Activated CD4-positive, alpha-beta T cell treated with anti-CD3 and anti-CD28 coated beads, Interleukin-2, Interleukin-6, amounts not matched to agents 100 ng/mL and 50 ng/mL, durations not matched to agents 16 hours and 8 hours (primary cell): ENCODE measurements around the gene SAP25.
"Not testable (repeated sequence)": the region's sequence is repeated elsewhere in the genome, so short reads cannot be mapped to it uniquely, and the experiment has no call there.

ENCODE experiments used
- DNase-seq: peaks from one replicate; pipeline ENCODE4 v3.0.0-alpha.2; 2020

The SAP25 gene

GRCh38 chr7:100575206-100575631 lies 1.5 kb upstream of the SAP25 start:
- no peak for DNase-seq

- DNase-seq, result no peak
Observed at GRCh38 chr7:100574362-100575205, 884 bp upstream of the SAP25 start.

- DNase-seq, result no peak
Observed at GRCh38 chr7:100572949-100573675, 588 bp downstream of the SAP25 start.

- no peak for DNase-seq
Observed at GRCh38 chr7:100572281-100572948, 1.3 kb downstream of the SAP25 start.

DNA sequence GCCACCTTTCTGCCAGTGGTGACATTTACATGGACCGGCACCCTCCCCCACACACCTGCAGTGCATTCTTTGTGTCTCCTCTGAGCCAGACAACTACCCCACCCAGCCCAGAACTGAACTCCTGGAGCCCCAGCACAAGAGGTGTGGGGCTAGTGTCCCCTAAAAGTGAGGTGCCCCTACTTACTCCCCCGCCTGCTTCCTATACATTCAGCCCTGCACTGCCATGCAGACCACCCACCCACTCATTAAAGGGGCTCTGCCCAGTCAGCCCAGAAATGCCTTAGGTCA lies 1.9 kb downstream of the SAP25 start:
- DNase-seq, result no peak

DNA sequence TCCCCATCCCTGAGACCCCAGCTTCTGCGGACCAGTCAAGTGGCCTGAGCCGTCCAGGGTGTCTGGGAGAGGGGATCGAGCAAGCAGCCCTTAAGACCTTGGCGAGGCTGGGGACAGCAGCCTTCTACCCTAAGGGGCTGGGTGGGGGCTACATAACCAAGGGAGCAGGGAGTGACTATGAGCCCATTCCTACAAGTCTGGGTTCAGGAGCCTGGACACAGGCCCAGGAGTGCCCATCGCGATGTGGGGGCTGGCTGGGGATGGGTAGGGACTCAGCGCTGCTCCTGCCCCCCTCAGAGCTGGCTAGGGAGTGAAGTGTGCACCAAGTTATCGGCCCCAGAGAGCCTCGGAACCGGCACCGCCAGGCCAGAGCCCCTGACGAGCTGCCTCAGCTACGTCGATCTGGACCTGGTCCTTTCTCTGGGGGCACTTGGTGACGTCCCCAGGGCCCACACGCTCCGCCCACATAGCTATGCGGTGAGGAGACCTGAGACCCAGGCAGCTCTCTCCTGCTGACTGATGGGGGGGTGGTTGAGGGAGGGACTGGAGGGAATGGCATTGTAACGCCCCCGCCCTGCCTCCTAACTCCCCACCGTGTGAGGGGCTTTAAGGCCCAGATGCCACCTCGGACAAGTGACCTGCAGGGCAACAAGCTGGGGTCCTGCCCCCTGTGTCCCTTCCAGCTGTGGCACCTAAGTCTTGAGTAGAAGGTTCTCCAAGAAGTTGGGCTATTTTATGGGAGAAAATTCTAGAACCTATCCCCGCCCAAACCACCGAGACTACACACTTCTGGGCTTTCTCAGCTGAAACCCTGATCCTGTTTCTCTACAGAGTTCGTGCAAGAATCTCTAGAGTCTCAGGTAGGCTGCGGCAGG lies 2.5 kb downstream of the SAP25 start:
- no peak for DNase-seq

DNA sequence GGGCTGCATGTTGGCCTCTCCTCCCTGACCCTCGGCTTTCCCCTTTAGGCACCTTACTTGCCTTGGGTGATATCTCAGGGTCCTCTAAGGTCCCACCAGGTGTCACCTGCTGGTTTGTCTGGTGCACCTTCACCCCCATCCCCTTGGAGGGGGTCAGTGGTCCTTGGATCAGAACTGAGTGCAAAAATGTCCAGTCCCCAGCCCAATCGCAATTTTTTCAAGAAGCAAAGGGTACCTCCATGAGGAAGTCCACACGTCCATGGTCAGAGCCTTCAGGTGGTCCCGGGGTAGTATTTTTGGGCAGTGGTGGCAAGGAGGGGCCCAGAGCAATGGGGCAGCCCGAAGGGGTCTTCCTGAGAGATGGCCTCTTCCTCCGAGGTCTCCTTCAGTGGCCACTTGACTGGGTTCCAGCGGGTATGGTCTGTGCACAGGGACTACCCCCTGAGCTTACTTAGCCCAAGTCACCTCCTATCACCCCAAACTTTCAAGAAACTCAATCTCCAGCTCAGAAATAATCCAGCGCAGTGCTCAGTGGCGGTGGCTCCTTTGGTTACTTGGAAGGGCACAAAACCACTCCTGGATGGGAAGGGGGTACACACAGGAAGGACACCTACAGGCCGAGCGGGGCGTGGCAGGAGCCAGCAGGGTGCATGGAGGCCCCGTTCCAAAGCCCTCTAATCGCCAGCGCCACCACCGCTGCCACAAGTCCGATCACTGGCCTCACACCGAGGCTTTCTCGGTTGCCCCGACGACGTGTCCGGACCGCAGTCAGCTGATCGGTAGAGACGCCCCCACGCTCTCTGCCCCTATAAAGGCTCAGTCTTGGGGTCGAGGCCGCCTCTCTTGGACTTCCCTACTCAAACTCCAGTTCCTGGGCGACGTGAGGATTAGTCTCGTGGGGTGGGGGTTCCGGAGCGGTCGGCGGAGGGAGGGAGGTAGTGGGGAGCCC lies 4.5 kb downstream of the SAP25 start:
- peak; percentile 58 for DNase-seq

DNA sequence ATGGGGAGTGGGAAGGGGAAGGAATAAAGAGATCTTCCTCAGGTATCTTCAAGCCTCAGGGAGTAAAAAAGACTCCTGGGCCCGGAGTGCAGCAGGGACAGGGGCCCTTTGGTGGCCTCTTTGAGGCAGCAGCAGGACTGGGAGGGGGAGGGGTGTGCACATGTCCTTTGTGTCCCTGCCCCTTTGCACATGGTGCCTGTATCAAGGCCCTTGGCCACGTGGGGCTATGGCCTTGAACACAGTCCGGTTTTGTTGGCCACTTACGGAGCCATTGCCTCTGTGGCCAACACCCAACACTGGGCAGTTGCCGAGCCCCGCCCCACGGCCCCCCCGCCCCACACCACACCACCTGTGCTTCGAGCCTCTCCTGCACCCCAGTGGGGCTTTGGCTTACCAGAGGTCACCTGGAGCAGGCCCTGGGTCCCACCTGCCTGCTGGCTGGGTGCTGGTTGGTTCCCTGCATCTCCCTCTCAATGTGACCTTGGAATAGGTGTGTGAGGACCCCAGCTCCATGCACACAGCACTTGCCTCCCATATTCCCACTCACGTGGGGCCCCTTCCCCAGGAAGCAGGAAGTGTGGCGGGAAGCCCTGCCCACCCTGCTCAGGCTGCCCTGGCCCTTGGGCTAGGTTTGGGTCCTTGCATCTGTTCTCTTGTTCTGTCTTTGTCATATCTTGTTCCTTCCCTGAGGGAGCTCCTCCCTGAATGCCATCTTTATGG lies 5.4 kb downstream of the SAP25 start:
- DNase-seq, result no peak

- no peak for DNase-seq
Observed at GRCh38 chr7:100567751-100568175, 5.9 kb downstream of the SAP25 start.

GRCh38 chr7:100567031-100567730 lies 6.5 kb downstream of the SAP25 start:
- no peak for DNase-seq

- no peak for DNase-seq
Observed at GRCh38 chr7:100566018-100566531, 7.6 kb downstream of the SAP25 start.

GRCh38 chr7:100565133-100565571 lies 8.5 kb downstream of the SAP25 start:
- no peak for DNase-seq

- not testable (repeated sequence) for DNase-seq
Observed at GRCh38 chr7:100564405-100564804, 9.3 kb downstream of the SAP25 start.

- peak; percentile 85 for DNase-seq
Observed at GRCh38 chr7:100563809-100564400, 9.8 kb downstream of the SAP25 start.

DNA sequence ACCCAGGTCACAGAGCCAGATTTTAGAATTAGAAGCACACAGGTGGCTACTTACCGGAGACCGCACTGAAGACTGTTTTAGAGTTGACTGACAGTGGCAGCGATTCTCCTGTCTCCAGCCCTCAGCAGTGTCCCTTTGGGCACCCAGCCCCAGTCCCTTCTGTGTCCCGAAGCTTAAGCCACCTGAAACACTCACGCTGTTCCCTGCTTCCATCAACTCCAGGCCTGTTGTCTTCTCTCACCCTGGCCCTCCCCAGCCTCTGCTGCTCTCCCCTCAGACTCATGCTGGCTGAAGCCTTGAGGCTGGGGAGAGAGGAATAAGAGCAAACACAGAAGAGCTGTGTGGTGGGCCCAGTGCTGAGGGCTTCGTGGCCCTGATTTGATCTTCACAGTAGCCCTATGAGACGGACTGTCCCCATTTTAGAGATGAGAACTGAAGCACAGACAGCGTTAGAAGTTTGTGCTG lies 10.6 kb downstream of the SAP25 start:
- DNase-seq, result no peak

DNA sequence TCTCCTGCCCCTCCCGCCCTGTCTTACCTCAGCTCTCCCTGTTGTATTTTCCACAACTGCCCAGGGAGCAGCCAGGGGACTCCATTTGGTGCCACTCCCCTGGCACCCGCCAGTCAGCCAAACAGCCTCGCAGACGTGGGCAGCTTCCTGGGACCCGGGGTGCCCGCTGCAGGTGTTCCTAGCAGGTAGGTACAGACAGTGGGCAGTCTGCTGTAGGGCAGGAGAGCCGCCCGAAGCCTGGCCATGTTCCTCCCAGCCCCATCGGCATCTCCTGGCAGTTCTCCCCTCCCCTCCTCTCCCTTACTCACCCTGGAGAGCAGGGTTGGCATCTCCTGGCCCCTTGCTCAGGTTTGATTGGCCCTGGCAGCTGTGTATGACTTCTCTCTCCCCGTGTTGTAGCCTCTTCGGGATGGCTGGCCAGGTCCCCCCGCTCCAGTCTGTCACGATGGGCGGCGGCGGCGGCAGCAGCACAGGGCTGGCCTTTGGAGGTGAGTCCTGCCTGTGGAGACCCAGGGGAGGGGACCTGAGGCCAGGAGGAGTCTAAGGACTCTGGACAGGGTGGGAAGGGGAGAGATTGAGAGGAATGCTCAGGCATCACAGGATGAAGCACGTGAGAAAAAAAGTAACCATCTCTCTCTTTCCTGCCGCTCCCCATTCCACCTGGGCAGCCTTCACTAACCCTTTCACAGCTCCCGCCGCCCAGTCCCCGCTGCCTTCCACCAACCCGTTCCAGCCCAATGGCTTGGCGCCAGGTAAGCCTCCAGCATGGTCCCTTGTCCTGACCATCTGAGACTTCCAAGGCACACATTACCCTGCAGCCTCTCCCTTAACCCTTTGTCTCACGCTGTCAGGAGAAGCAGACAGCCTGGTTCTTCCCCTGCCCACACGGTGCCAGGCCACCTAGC lies 11.3 kb downstream of the SAP25 start:
- DNase-seq, result no peak

DNA sequence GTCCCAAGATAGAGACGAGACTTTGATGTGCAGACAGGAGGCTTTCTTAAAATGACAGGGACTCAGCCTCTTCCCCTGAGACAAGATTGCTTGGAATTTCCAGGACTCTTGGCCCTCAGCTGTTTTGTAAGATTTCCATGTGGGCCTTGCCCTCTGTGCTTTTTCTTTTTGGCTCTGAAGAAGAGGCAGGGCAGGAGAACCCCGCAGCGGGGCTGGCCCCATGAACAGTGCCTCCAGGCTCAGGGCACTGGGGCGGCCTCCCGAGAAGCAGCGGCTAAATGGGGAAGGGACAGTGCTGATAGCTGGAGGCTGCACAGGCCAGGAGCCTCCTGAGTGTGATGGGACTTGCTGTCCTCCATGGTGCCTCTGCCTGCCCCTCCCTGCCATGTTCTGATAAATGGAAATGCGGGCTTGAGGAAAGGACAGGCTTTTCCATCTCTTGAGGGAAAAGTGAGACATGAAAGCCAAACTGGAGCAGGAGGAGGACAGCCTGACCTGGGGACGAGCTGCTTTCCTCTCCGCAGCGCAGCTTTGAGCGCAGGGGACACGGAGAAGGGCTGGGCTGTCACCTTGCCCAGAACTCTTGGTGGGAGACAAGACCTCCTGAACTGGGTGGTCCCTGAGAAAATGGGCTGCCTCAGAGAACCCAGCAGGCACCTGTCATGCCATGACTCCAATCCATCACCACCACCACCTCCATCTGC lies 12.1 kb downstream of the SAP25 start:
- no peak for DNase-seq

DNA sequence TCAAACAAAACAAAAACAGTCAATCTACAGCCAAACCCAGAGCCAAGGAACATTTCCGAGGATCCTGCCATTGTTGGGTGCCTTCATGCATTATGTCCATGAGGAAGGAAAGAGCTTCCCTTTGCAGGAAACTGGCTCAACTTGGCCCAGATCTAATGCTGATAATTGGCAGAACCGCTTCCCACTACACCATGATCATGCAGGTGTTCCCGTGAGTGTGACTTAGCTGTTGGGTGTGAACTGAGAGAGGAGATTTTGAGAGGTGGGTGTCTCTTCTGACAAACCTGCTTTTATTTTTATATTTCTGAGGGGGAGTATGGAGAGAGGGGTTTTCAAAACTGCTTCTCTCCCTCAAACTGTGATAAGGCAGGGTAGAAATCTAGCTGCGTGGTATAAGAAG lies 14.6 kb downstream of the SAP25 start:
- no peak for DNase-seq
